Measurements from ENCODE around the gene NRBP1. TPM values are rescaled to one million over a fixed set of nuclear protein-coding genes. Genes with fewer than 3 reads are reported as not detected.

The NRBP1 gene
- total RNA-seq, 1 experiment from 2014 or later, result 140 TPM

DNA sequence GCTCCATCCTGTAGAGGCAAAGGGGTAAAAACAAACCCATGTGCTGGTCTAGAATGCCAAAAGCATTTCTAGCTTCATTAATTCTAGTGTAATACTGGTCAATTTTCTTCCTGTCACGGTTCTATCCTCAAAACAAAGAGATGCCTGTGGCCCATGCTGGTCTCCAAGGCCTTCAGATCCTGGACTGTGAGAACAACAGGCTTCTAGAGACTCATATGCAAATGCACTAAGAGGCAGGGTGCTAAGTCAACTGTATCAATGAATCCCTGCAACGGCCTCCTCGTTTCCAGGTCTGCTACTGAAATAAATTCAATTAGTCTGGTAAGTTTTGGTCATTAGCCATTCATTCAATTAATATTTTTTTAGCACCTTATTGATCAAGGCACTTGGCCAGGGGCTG, 57.1 kb downstream of the NRBP1 start:
- Histone ChIP-seq H3K23me2 (ENCODE audit: insufficient read length, low read depth, low read length, poor library complexity, severe bottlenecking) (peaks cover 4% of the 10 kb centered on the region), H3K14ac (ENCODE audit: insufficient read depth, low read length) (no peak overlapping the region), H2BK12ac (ENCODE audit: insufficient read length, low read depth, low read length) (no peak overlapping the region), H2AK5ac (ENCODE audit: insufficient read length, low read length) (no peak overlapping the region), H2AFZ (ENCODE audit: low read length) (no peak overlapping the region), H2BK120ac (ENCODE audit: low read depth, low read length, poor library complexity, severe bottlenecking) (no peak overlapping the region), H4K91ac (ENCODE audit: insufficient read length, low read depth, low read length) (no peak overlapping the region), H3K18ac (ENCODE audit: insufficient read length, low read depth, low read length) (no peak overlapping the region), H3K4me1 (ENCODE audit: insufficient read depth, low read length) (no peaks in the 10 kb centered on the region), H3K79me2 (ENCODE audit: insufficient read depth, low read length) (no peaks in the 10 kb centered on the region), H4K20me1 (ENCODE audit: control insufficient read depth, insufficient read depth, insufficient read length) (no peaks in the 10 kb centered on the region), H3K27me3 (ENCODE audit: insufficient read depth, low read length) (no peaks in the 10 kb centered on the region), H3K4ac (ENCODE audit: low read depth, low read length) (no peak overlapping the region), H3K56ac (ENCODE audit: insufficient read length, low read depth, low read length) (no peak overlapping the region), H3K4me2 (ENCODE audit: insufficient read depth, insufficient read length, low read length) (no peak overlapping the region), H2BK20ac (ENCODE audit: low read depth, low read length, poor library complexity, severe bottlenecking) (no peak overlapping the region), H3K23ac (ENCODE audit: insufficient read length, low read depth, low read length) (no peak overlapping the region), H4K8ac (replicated peaks; ENCODE audit: insufficient read length, low read depth, low read length) (no peak overlapping the region), H2BK15ac (ENCODE audit: low read depth, low read length) (no peak overlapping the region), H4K5ac (ENCODE audit: insufficient read length, low read depth, low read length) (no peak overlapping the region), H3K27ac (ENCODE audit: insufficient read length, low read depth, low read length) (no peak overlapping the region), H2BK5ac (ENCODE audit: insufficient read length, low read length) (no peak overlapping the region), H3K79me1 (ENCODE audit: insufficient read depth, low read depth, low read length, poor library complexity, severe bottlenecking) (no peaks in the 10 kb centered on the region), H3K9me3 (ENCODE audit: control insufficient read depth, low read depth, low read length) (no peaks in the 10 kb centered on the region), H3K9ac (ENCODE audit: extremely low read depth, insufficient read length, low read length) (no peak overlapping the region), H3T11ph (ENCODE audit: low read length) (no peak overlapping the region)
- TF ChIP-seq, protein P1, sequence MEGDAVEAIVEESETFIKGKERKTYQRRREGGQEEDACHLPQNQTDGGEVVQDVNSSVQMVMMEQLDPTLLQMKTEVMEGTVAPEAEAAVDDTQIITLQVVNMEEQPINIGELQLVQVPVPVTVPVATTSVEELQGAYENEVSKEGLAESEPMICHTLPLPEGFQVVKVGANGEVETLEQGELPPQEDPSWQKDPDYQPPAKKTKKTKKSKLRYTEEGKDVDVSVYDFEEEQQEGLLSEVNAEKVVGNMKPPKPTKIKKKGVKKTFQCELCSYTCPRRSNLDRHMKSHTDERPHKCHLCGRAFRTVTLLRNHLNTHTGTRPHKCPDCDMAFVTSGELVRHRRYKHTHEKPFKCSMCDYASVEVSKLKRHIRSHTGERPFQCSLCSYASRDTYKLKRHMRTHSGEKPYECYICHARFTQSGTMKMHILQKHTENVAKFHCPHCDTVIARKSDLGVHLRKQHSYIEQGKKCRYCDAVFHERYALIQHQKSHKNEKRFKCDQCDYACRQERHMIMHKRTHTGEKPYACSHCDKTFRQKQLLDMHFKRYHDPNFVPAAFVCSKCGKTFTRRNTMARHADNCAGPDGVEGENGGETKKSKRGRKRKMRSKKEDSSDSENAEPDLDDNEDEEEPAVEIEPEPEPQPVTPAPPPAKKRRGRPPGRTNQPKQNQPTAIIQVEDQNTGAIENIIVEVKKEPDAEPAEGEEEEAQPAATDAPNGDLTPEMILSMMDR (conservative IDR thresholded peaks at IDR 0.05), result no peak
- no CpG with 5 or more reads among the region's 3 CpGs for WGBS (ENCODE audit: extremely low coverage, insufficient read length, low lambda C conversion rate)
- H3K27ac Mint-ChIP-seq, result peak overlapping the region in 1 of 3 experiments; percentile 62; a peak in 1 of 7 replicates
- no peaks in the 10 kb centered on the region for H3K9me3 Mint-ChIP-seq
- peaks cover 18% of the 10 kb centered on the region in 2 experiments for H3K4me1 Mint-ChIP-seq
- H3K36me3 Mint-ChIP-seq (ENCODE audit: insufficient read depth in 1 of 3, low read depth in 3 of 3), result peaks cover 0 to 10% (median 0%) of the 10 kb centered on the region in 3 experiments; a peak in 4 of 7 replicates
- DNase-seq, result no peak
- H3K27me3 Mint-ChIP-seq (ENCODE audit: low read depth), result no peaks in the 10 kb centered on the region
- no peak overlapping the region for H3K4me3 Mint-ChIP-seq

Measured in H9 (cell line).